Sciatic nerve (tissue), 2 donors: Measurements from ENCODE around the gene CLRN2. TPM values are rescaled to one million over a fixed set of nuclear protein-coding genes. Genes with fewer than 3 reads are reported as not detected.

Source experiments
- ATAC-seq: fragments of 200-7000 bp; cut with Tn5 transposase; one replicate; pipeline ENCODE4 v1.9.1; 2020; ENCODE audit warnings: mild to moderate bottlenecking, moderate library complexity
- DNase-seq: peaks from one replicate; pipeline ENCODE4 v3.0.0-alpha.2; 2020; ENCODE audit warnings: low spot score
- intact Hi-C: fragments of 100-400 bp; cut with DNase I; formaldehyde crosslinking; loops from one replicate; pipeline ENCODE4 v1.14.2; 2022
- total RNA-seq: library from RNA; stranded (reverse); fragmentation: NEBNext Ultra II Directional; extraction: Animal tissue kit (Norgen Biotek cat#: 25700); gene quantifications from one replicate; pipeline ENCODE4 v1.2.1, GENCODE V29; 2021
- donor health status: DM: no; HTN: no; CAD: no.
- donor health status: DM: no; HTN: no; CAD: no.

Gene CLRN2
- total RNA-seq, 1 donor from 2014 or later = not detected

DNA sequence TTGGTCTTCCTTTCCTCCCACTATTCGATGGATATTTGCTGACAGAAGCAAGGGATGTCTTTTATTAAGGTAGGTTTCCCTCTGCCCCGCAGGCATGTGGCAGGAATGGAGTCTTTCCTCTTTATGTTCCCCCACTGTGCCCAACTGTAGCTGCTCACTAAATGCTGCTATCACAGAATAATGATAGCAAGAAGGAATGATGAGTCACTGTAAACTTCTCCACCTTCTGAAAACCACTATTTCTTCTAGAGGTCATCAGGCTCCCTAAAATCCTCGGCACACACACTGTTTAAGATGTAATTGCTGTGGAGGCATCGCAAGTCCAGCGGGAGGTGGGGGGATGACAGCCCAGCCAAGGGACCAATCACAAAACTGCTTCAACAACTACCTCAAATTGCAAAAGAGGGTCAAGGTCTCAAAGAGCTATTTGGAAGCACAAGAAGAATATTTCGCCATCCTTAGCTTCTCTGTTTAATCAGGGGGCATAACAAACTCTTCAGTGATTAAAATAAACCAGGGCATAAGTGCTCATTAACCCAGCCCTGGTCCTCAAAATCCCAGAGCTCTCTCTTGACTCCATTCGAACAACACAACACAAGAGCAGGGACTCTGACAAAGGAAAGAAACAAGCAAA, 17.0 kb upstream of the CLRN2 start:
- intact Hi-C loops = no loop called here
- DNase-seq (no peak), ATAC-seq (no peak)

- no peak for ATAC-seq
- no peak for DNase-seq
- intact Hi-C loops = no loop called here
These were observed 14.4 kb upstream of the CLRN2 start for GRCh38 chr4:17500574-17500973.

- intact Hi-C loops = no loop called here
- ATAC-seq = no peak
- DNase-seq = no peak
These were observed 12.2 kb upstream of the CLRN2 start for GRCh38 chr4:17502756-17503155.

DNA sequence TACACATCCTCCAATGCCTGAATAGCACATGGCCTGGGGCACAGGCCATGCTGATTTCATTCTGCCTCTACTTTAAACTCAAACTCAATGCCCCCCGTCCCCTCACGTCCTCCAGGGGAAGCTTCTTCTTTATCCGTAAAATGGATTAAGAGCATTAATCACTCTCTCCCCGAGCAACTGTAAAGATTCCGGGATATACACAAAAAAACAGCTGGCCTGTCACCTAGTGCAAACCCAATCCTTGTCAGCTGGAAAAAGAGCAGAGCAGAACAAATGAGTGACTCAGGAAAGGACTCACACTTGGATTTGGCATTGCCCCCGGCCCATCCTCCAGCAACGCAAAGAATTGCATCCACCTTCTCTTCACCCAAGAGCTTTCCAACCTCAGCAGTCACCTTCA, 10.9 kb upstream of the CLRN2 start:
- ATAC-seq = no peak
- DNase-seq = no peak
- intact Hi-C loops = no loop called here

GRCh38 chr4:17510582-17510981, 4.4 kb upstream of the CLRN2 start:
- ATAC-seq (peak; percentile 4), DNase-seq (no peak)
- intact Hi-C loops = no loop called here

DNA sequence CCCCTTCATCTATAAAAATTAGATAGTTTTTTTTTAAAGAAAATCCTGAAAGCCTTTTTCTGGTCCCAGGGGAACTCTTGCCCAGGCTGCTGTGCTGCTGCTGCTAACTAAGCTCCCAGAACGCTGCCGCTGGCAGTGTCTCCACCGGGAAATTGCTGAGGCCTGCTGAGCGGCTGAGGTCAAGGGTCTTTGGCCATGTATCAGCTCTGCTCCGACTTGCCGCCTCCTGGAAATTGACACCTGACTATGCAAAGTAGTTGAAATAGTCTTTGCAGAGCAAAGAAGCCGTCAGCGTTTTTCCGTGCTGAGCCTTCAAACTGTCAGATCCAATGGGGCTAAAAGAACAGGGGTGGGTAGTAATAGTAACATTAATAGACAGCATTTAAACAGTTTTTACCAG, 3.9 kb upstream of the CLRN2 start:
- peak; percentile 48 for ATAC-seq
- no peak for DNase-seq
- intact Hi-C loops = no loop called here

GRCh38 chr4:17511509-17511949, 3.4 kb upstream of the CLRN2 start:
- intact Hi-C loops = no loop called here
- ATAC-seq (peak; percentile 83), DNase-seq (peak; percentile 79)

DNA sequence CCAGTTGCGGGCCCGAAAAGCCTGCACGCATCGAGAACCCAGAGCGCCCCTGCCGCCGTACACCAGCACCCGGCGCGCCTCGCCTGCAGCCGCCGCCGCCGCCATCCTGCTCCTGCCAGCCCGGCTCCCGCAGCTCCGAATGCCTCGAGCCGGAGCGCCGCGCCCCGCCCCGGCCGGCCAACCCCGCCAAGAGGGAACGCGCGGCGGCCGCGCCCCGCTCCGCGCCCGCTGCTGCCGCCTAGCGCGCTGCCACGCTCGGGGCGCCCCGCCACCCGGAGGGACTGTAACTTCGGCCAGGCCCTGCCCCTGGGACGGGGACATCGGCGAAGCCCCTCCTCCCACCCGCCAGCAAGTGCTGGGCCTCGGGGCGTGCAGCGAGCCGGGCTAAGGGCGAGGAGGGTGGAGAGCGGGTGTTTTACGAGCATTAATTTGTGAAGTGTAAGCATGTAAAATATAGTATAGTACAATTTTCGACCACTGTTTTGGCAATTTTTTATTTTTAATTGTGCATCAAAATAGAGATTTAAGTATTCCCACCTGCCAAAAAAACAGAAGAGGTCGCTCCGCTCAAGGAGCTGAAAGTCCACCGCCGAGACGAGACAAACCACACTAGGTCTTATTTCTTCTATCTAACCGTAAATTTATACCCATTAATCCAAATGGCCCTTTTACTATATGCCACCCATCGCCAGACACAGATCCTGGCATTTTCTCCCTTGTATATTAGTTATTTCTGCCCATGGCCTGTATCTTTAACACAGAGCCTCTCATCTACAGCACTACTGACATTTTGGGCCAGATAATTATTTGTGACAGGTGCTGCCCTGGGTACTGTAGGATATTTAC, 2.8 kb upstream of the CLRN2 start, which contains the start of gene QDPR:
QDPR (minus strand) TSS at position 141 of the 846 bp plus-strand sequence; CDS start at position 105, 36 bp downstream.
- DNase-seq = peak; percentile 86
- intact Hi-C loops = no loop called here

DNA sequence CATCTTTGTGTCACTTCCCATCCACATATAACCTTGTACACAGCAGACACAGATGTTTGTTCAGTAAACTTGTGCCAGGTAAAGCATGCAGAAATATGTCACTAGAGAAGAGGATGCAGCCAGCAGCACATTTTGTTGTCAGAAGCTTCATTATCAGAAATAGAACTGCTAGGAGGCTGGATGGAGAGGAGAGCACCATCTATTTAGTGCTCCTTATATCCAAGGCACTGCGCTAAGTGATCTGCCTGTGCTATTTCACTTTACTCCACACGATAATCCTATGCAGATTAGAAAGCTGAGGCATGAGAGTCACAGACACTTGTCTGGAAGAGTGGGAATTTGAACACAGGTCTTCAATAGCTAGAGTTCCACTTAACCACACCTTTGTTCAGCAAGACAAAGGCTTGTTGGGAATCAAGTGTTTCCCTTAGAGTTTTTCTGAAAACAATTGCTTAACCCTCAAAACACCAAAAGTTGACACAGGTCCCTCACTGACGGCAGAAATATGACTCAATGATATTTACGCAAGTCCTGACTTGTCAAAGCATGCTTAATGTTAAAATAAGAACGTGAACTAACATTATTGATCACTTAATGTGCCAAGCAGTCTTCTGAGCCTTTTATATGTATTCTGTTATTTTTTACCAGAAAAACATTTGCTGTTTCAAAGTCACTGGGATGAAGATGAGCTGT, 1.8 kb upstream of the CLRN2 start:
- ATAC-seq (no peak), DNase-seq (no peak)
- intact Hi-C loops = no loop called here

More for the DNA sequence above, 2.8 kb upstream of the CLRN2 start, which contains the start of gene QDPR:
- ATAC-seq = peak; percentile 85

DNA sequence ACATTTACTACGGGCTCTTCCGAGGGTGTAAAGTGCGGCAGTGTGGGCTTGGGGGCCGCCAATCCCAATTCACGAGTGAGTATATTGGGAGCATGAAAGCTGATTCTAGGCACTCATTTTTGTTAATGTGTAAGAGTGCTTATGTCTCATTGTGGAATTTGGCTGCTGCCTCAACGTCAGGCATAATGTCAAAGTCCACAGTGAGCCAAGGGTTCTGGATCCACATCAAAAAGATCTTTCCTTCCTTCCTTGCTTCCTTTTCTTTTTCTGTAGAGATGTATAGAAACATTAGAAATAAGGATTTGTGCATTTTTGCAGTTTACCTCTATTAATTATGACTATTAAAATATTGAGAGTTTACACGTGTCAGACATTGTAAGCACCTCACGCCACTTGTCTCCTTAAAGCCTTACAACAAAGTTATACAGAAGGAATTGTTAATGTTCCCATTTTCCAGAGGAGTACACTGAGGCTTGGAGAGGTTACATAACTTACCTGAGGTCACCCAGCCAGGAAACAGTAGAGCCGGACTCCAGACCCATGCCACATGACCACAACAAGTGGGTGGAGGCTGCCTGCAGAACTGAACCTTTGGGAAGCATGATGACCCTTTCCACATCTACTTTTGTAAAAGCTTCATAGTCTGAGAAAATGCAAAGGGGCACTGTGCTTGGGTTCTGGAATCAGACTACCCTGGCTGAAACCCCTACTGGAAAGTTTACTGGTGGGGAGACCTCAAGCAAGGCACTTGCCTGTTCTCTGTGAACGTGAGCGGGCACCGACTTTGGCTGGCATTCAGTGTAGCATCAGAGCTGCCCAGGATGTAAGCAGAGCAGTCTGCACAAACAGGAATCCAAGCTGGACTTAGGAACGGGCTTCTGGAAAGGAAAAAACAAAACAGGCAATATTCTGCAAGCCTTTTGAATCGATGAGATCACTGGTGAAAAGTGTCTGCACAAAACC, 761 bp downstream of the CLRN2 start:
- no peak for DNase-seq
- intact Hi-C loops = no loop called here
- no peak for ATAC-seq

DNA sequence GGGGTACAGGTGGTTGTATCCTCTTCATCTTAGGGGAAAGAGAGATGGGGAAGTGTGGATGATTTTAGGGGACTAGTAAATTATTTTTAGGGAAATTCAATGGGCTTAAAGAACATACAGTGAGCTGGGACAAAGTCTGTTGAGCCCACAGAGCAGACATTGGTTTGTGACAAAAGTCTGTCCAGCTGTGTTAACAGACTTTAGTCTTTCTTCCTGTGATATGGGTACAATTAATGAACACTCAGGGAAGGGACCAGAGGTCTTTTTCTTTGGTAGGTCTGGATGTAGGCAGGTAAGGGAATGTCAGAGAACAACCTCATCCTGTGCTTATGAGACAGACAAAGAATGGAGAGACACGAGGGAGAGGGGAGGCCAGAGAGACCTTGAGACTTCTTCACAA, 2.0 kb downstream of the CLRN2 start:
- ATAC-seq (no peak), DNase-seq (no peak)
- intact Hi-C loops = no loop called here

DNA sequence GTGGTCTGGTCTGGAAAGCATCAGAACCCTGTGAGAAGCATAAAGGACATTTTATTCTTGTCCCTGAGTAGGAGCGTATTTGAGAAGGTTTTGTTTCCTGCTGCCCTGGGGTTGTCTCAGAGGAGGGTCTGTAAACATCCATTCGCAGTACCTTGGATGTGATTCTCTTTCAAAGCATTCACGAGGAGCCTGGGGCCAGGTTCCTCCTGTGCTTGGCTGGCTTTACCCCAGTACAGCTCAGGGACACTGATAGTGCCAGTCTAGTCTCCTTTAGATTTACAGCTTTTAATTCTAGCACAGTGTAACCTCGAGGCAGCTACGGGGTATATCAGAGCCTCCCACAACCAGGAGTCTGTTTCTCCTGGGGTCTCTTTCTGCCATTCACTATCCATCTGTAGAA, 2.7 kb downstream of the CLRN2 start:
- no peak for ATAC-seq
- no peak for DNase-seq
- intact Hi-C loops = no loop called here

GRCh38 chr4:17521595-17521994, 6.6 kb downstream of the CLRN2 start:
- intact Hi-C loops = no loop called here
- DNase-seq (no peak), ATAC-seq (no peak)

GRCh38 chr4:17523662-17524061, 8.7 kb downstream of the CLRN2 start:
- ATAC-seq (no peak), DNase-seq (no peak)
- intact Hi-C loops = no loop called here

- intact Hi-C loops = no loop called here
- ATAC-seq = peak; percentile 24
- no peak for DNase-seq
These were observed 11.9 kb downstream of the CLRN2 start for GRCh38 chr4:17526695-17527477.

GRCh38 chr4:17528551-17529165, 13.7 kb downstream of the CLRN2 start:
- DNase-seq = no peak
- ATAC-seq = no peak
- intact Hi-C loops = no loop called here

DNA sequence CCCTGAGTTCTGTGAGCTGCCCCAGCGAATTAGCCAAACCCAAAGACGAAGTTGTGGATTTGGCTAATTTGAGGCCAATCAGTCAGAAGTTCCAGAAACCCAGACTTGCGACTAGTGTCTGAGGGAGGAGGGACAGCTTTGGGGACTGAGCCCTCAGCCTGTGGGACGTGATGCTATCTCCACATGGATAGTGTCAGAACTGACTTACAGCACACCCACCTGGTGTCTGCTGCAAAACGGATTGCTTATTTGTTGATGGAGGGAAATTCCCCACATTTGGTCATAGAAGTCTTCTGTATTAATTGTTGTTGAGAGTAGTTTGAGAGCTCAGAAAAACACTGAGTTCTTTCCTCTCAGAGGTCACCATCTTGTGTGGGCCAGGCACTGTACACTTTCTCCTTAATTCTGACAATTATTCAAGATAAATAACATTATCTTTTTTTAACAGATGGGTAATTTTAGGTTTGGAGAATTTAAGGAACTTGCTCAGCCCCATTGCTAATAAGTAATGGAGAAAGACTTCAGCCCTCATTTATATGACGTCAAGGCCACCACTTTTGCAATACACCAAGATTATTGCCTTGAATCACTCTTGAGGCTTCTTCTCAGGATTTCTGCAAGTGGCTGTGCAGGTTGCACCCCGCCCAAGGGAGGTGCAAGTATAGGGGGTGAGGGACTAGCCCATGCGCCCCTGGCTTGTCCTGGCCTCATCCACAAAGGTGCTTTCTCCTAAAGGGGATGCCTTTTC, 16.7 kb downstream of the CLRN2 start:
- no peak for DNase-seq
- intact Hi-C loops = no loop called here
- ATAC-seq = no peak
